Activated naive CD8-positive, alpha-beta T cell treated with anti-CD3 and anti-CD28 coated beads, Interleukin-2, amount 50 U/mL, for 16 hours (primary cell): Measurements from ENCODE around the gene CYP2W1.

Experiments
- DNase-seq: peaks from one replicate; pipeline ENCODE4 v3.0.0-alpha.2; 2020; ENCODE audit warnings: low read depth, low spot score

Gene CYP2W1

GRCh38 chr7:966291-967069 is 16.5 kb upstream of the CYP2W1 start:
- no peak for DNase-seq

GRCh38 chr7:967361-968082 is 15.5 kb upstream of the CYP2W1 start:
- DNase-seq, result no peak

GRCh38 chr7:968205-969105 is 14.5 kb upstream of the CYP2W1 start:
- no peak for DNase-seq

- DNase-seq, result no peak
These were observed 13.6 kb upstream of the CYP2W1 start for GRCh38 chr7:969403-969802.

DNA sequence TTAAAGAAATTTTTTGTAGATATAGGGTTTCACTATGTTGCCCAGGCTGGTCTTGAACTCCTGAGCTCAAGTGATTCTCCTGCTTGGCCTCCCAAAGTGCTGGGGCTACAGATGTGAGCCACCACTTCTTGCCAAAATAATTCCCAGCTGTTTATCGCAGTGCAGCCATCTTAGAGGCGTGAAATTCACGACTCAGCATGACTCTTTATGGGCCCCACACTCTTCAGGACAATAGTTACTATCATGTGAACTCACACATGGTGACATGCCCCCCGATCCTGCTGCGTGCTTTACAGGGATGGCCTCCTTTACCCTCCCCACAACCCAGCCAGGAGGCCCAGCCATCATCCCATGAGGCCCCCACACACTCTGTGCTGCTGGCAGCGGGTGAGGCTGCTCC is 12.2 kb upstream of the CYP2W1 start:
- no peak for DNase-seq

- DNase-seq, result no peak
These were observed 10.9 kb upstream of the CYP2W1 start for GRCh38 chr7:972110-972509.

DNA sequence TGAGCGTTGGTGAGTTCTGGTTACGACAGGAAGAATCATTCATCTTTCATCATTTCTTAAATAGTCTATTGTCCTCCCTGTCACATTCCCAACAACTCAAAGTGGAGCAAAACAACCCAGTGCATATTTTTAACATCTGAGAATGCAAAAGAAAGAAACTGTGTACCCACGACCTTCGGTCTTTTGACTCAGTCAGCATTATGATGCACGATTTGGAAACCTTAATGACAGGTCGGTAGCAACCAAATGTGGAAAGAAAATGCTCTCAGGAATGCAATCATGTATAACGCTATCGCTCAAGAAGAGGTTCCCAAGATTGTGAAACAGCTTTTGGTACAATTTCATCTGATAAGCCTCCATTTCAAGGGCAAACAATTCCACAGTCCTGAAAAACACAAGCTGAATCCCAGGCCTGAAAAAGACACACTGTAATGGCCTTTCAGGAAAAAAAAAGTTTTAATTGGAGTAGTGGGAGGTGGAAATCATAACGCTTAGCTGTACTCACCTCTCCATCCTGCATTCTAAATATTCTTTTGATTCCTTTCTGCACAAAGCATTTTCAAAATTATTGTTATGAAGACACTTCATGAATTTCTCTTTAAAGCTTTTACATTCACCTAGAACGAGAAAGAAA is 10.2 kb upstream of the CYP2W1 start:
- DNase-seq, result no peak

DNA sequence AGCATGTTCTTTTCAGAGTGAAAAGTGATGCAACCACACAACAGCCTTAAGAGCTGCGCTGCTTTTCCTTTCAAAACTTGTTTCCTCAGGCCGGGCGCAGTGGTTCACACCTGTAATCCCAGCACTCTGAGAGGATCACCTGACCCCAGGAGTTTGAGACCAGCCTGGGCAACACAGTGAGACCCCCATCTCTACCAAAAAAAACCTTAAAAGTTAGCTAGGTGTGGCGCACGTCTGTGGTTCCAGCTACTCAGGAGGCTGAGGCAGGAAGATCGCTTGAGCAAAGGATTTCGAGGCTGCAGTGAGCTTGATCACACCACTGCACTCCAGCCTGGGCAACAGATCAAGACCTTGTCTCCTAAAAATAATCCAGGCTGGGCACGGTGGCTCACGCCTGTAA is 9.7 kb upstream of the CYP2W1 start:
- DNase-seq, result no peak

DNA sequence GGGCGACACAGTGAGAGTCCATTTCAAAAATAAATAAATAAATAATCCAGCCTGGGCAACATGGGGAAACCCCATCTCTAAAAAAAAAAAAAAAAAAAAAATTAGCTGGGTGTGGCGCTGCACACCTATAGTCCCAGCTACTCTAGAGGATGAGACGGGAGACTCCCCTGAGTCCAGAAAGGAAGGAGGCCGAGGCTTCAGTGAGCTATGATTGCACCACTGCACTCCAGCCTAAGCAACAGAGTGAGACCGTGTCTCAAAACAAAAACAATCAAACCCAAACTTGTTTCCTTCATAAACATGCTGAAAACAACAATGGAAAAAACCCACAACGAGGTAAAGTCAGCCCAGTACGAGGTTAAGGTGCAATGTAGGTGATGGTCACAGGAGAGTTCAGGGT is 8.8 kb upstream of the CYP2W1 start:
- DNase-seq, result no peak

GRCh38 chr7:974820-975681 is 7.9 kb upstream of the CYP2W1 start, which contains the start of gene COX19:
Gene COX19, minus strand, starts transcription at chr7:975549. Its CDS starts 40 bp downstream, at chr7:975509.
- peak; percentile 77 for DNase-seq

DNA sequence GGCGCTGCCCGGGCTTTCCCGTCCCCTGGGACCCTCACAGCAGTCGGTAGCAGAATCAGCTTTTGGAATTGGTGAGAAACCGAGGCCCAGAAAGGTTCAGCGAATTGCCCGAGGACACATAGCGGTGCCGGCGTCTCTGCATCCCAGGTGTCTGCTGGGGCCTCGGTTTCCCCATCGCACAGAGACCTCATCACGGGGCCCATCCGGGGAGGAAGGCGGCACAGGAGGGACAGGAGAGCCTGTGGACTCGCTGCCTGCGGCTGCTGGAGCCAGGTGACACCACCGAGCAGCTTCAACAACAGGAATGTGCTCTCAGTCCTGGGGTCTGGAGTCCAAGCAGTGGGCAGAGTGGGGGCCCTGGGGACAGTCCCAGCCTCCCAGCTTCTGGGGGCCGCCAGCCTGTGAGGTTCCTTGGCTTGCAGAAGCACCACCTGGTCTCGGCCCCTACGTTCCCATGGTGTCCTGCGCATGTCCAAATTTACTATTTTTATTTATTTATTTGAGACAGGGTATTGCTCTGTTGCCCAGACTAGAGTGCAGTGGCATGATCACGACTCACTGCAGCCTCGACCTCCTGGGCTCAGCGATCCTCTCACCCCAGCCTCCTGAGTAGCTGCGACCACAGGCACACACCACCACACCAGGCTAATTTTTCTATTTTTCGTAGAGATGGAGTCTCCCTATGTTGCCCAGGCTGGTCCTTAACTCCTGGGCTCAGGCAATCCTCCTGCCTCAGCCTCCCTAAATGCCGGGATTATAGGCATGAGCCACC is 7.1 kb upstream of the CYP2W1 start:
- no peak for DNase-seq

- no peak for DNase-seq
These were observed 6.1 kb upstream of the CYP2W1 start for GRCh38 chr7:976901-977325.

GRCh38 chr7:977326-978048 is 5.5 kb upstream of the CYP2W1 start:
- DNase-seq, result no peak

DNA sequence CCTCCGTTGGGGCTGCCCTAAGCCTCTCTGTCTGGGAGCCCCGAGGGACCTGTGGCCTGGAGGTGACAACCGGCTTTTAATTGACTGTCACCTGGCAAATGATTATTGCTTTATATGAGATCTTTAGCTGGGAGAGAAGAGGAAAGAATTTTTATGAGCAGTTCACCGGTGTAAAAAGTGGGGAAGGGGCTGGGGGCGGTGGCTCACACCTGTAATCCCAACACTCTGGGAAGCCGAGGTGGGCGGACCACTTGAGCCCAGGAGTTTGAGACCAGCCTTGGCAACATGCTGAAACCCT is 5.0 kb upstream of the CYP2W1 start:
- DNase-seq, result no peak

DNA sequence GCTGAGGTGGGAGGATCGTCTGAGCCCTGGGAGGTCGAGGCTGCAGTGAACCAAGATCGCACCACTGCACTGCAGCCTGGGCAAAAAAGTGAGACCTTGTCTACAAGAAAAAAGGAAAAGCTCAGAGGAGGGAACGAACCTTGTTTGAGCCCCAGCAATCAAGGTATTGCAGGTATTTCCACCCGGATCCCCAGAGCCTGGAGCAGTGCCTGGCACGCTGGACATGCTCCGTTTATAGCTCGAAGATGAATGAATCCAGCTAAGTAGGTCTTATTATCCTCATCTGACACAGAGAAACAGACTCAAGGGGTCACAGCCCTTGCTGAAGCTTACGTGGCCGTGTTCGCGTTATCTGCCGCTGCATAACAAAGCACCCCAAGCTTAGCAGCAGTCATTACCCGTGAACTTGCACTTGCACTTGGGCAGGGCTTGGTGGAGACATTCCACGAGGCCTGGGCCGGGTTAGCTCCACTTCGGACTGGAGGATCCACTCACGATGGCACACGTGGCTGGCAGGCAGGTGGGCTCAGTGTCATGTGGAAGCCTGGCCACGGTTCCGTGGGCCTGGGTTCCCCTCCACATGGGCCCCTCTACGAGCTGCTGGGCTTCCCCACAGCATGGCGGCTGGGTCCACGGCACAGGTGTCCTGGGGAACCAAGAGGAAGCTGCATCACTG is 4.4 kb upstream of the CYP2W1 start:
- DNase-seq, result no peak

DNA sequence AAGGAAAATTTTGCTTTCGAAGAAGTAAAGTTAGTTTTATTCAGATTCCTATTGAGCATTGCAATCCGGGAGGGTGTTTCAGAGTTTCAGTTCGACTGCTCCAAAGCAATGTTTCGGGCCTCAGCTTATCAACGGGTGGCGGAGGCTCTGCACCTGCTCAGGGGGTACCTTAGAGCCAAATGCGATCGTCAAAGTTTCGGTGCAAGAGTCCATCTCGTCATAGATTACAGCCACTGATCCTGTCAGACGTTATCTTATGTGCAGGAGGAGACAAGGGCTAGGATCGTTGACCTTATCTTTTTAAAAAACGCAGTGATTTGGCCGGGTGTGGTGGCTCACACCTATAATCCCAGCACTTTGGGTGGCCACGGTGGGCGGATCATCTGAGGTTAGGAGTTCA is 3.8 kb upstream of the CYP2W1 start:
- DNase-seq, result no peak

DNA sequence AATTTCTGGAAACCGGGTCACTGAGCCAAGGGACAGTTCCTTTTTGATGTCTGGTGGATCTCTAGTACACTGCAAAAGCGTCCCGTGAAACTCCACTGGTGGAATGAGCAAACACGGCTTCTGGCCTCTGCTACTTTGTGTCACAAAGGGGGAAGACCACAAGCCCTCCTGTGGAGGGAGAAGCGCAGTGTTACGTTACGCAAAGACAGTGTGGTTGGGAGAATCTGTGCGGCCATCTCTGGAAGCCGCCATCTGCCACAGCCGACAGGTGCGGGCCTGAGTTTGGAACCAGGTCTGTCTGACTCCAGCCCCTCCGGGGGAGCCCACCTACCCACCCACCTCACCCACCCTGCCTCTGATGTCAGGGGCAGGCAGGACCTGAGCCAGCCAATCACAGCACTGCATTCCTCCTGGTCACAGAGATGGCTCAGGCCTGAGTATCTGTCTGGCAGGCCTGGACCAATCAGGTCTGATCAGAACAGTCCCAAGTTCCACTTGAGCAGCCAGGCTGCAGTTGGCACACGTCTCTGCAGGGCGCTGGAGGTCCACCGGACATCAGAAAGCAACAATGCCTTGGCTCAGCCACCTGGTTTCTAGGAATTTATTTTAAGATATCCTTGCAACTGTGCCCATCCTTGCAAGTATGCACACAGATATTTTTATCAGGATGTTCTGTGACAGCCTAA is 3.0 kb upstream of the CYP2W1 start:
- no peak for DNase-seq

DNA sequence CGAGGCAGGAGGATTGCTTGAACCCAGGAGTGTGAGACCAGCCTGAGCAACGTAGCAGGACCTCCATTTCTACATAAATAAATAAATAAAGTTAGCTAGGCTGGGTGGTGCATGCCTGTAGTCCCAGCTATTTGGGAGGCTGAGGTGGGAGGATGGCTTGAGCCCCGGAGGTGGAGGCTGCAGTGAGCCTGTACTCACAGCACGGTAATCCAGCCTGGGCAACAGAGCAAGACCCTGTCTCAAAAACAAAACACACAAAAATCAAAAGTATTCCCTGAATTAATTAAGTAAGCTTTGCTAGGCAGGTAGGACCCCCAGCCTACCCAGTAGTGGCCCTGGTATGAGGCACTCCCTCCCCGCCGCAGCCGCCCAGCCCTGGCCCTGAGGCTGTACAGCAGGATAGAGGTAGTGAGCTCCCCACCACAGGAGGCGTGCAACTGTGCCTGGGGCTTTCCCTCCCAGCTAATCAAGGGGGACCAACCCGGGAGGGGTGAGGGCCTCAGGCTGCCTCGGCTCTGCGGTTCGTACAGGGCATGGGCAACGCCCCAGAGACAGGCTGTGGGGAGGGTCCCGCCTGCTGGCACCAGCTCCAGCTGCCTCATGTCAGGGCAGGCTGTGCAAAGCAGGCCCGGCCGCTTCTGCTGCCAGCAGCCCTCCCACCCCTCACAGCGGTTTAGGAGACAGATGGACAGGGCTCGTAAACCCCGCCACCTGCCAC is 1.0 kb upstream of the CYP2W1 start:
- DNase-seq, result no peak
